AG04449 (cell line): ENCODE results near the gene CACNA2D3.

Experiments used
- CTCF ChIA-PET: fragments of 350-600 bp; formaldehyde crosslinking; extraction: SDS; loops from one replicate; lab custom pipeline; 2021; ENCODE audit warnings: antibody characterized with exemption; lab: Yijun Ruan, JAX
- POLR2A ChIA-PET: fragments of 400-600, 350-600 bp; formaldehyde crosslinking; extraction: SDS; loops from one replicate; lab custom pipeline; 2020; ENCODE audit warnings: antibody characterized with exemption, inconsistent platforms; lab: Yijun Ruan, JAX
- DNase-seq: peaks from one replicate; pipeline ENCODE4 v3.0.0-alpha.2; 2010; ENCODE audit warnings: low read depth, low spot score
- H3K4me3 ChIP-seq: 2 replicates; pipeline ENCODE4 v1.5.1; 2011; ENCODE audit warnings: low read depth, mild to moderate bottlenecking, control low read depth, low read length
- CTCF ChIP-seq: IDR thresholded peaks from one replicate; pipeline ENCODE4 v1.5.1; 2011; ENCODE audit warnings: mild to moderate bottlenecking, moderate library complexity, low read length, control low read depth, inconsistent platforms; ENCODE audit not compliant: insufficient read depth; ENCODE audit errors: missing control alignments

CACNA2D3 gene

GRCh38 chr3:54874816-54875556 is 752.6 kb downstream of the CACNA2D3 start:
- CTCF ChIA-PET = interaction anchor here (0.7 to 2.5 kb wide), 7 partner anchors 10 to 872 kb away, joined by 3 to 9 read pairs (median 3); no protein-coding TSS in a partner anchor
- no peak for DNase-seq
- POLR2A ChIA-PET = no interaction called here
- TF ChIP-seq CTCF = no peak
- H3K4me3 ChIP-seq = no peak overlapping the region

GRCh38 chr3:54875596-54876268 is 753.4 kb downstream of the CACNA2D3 start:
- CTCF ChIA-PET = interaction anchor here (0.7 to 2.5 kb wide), 6 partner anchors 9 to 871 kb away, joined by 3 to 9 read pairs (median 3); no protein-coding TSS in a partner anchor
- no peak for TF ChIP-seq CTCF
- POLR2A ChIA-PET = no interaction called here
- no peak overlapping the region for H3K4me3 ChIP-seq
- DNase-seq = no peak

- POLR2A ChIA-PET = no interaction called here
- no peak for DNase-seq
- no peak for TF ChIP-seq CTCF
- H3K4me3 ChIP-seq = no peak overlapping the region
- CTCF ChIA-PET = interaction anchor here (1.0 to 1.1 kb wide), 3 partner anchors 63 to 292 kb away, joined by 3 to 5 read pairs (median 3); no protein-coding TSS in a partner anchor
Measured at GRCh38 chr3:54876694-54877093, 754.3 kb downstream of the CACNA2D3 start.

GRCh38 chr3:54877730-54878129 is 755.4 kb downstream of the CACNA2D3 start:
- ChIA-PET POLR2A (interaction anchor here (0.7 kb wide), 1 partner anchor 455 kb away, joined by 3 read pairs; no protein-coding TSS in a partner anchor), CTCF (interaction anchor here (0.8 to 1.4 kb wide), 6 partner anchors 9 to 321 kb away, joined by 3 to 5 read pairs (median 3); no protein-coding TSS in a partner anchor)
- DNase-seq = no peak
- TF ChIP-seq CTCF = no peak
- no peak overlapping the region for H3K4me3 ChIP-seq

GRCh38 chr3:54878145-54878544 is 755.8 kb downstream of the CACNA2D3 start:
- no peak overlapping the region for H3K4me3 ChIP-seq
- ChIA-PET POLR2A (interaction anchor here (0.7 kb wide), 1 partner anchor 455 kb away, joined by 3 read pairs; no protein-coding TSS in a partner anchor), CTCF (interaction anchor here (0.8 to 1.4 kb wide), 5 partner anchors 8 to 320 kb away, joined by 3 to 5 read pairs (median 3); no protein-coding TSS in a partner anchor)
- no peak for DNase-seq
- TF ChIP-seq CTCF = no peak
